ENCODE results near the gene ORAI2. TPM values are rescaled to one million over a fixed set of nuclear protein-coding genes. Genes with fewer than 3 reads are reported as not detected.
A peak's percentile ranks its signal among the peaks of the same experiment; 100 is the strongest.
"Not testable (repeated sequence)": the region's sequence is repeated elsewhere in the genome, so short reads cannot be mapped to it uniquely, and the experiment has no call there.

The ORAI2 gene
- total and polyA plus RNA-seq, 2 donors (not counting 3 experiments of a cell fraction or from before 2014, with no cell fraction given), result 84.1 to 99.1 TPM

DNA sequence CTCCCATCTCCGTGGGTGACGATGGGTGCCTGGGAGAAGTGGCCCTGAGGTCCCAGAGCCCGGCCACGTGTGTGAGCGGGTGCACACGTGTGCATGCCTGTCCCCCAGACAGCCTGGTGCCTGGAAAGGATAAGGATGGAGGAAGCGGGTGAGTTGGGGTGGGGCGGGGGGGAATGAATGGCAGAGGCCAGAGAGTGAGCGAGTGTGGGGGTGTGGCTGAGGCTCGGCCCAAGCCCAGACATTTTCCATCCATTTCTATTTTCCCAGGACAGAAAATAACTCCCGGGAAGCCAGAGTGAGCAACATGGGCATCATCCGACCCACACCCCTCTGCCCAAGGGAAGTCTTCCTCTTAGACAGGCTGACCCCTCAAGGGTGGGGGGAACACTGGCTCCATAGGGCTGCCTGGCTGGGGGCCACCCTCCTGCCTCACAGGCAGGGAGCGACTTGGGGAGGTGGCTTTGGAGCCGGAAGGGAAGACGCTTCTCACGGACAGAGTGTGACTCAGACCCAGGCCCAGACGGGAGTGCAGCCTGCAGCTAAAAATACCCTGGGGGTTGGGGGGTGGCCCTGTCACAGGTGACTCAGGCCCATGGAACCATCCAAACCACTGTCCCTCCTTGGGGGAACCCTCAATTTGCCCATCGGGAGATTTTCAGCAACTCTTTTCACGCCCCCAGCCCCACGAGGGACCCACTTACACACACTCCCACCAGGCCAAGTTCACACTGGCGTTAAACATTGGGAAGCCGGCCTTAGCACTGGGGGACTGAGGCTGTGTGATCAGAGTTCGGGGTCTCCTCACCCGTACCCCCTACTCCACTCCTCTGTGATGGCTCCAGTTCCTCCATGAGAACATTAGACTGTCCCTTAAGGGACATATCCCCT lies 72.2 kb downstream of the ORAI2 start:
- H3K27me3 ChIP-seq (ENCODE audit: control insufficient read depth in 2 of 2, insufficient read depth in 2 of 2, low read length in 2 of 2); DNase-seq (ENCODE audit: low read depth, low spot score); intact Hi-C loops (cut with micrococcal nuclease); H3K27ac ChIP-seq (ENCODE audit: insufficient read depth, low read depth, low read length); FAIRE-seq; H3K4me1 ChIP-seq (ENCODE audit: control insufficient read depth, extremely low read depth, insufficient read depth, low read length); H3K9me1 ChIP-seq (replicated peaks; ENCODE audit: control insufficient read depth, extremely low read depth, insufficient read depth, low read length); H3K4me2 ChIP-seq (ENCODE audit: insufficient read depth, low read length); BruUV-seq (replicated peaks); H3K9me3 ChIP-seq (replicated peaks; ENCODE audit: control insufficient read depth, insufficient read depth, low read length); CTCF ChIA-PET; H3K9ac ChIP-seq (replicated peaks; ENCODE audit: extremely low read depth, insufficient read depth, low read length); H3K79me2 ChIP-seq (ENCODE audit: control insufficient read depth, insufficient read depth, low read length); H3K36me3 ChIP-seq (ENCODE audit: control insufficient read depth in 2 of 2, extremely low read depth in 1 of 2, insufficient read depth in 2 of 2, low read length in 2 of 2); H2AFZ ChIP-seq (ENCODE audit: low read depth, low read length); POLR2A ChIA-PET; dilution Hi-C loops (cut with MboI; ENCODE audit: extremely low pct_ligation_motif_present, low sequenced_read_pairs); H3K4me3 ChIP-seq (replicated peaks in 1 of 3; ENCODE audit: insufficient read depth in 1 of 3, low read depth in 1 of 3, low read length in 3 of 3); H4K20me1 ChIP-seq (replicated peaks; ENCODE audit: control insufficient read depth, extremely low read depth, insufficient read depth, low read length): not testable (repeated sequence)

Small RNAs within 50 kb of the gene (microRNA-seq; reads per million reads assigned to microRNA genes)
- gene MIR4467 (ENCODE audit: borderline number of aligned reads, borderline replicate concordance), result 12.7 reads per million, percentile 28 among the genes with 10 or more reads in this experiment
- 1.2 reads per million for gene MIR5090 (ENCODE audit: borderline number of aligned reads, borderline replicate concordance)
- gene MIR548O (ENCODE audit: borderline number of aligned reads, borderline replicate concordance), result not detected

Small RNAs within 50 kb of the gene (small RNA-seq; reads per million reads assigned to genes)
- not detected for gene MIR548O (ENCODE audit: insufficient read depth, insufficient read length, low read depth, low replicate concordance)

Other genes with a start within 250 kb of the ORAI2 start
- gene SH2B2, start 146.7 kb upstream of the ORAI2 start, total RNA-seq, result 0.25 and 0.73 TPM in 2 replicates
- gene SH2B2, start 146.7 kb upstream of the ORAI2 start, polyA plus RNA-seq, result 0.69 and 1.1 TPM in 2 replicates
- gene SPDYE6, start 77.1 kb upstream of the ORAI2 start, total RNA-seq, result not detected in 2 replicates
- gene SPDYE6, start 77.1 kb upstream of the ORAI2 start, polyA plus RNA-seq, result not detected in 2 replicates
- gene PRKRIP1, start 37.2 kb upstream of the ORAI2 start, total RNA-seq, result 25.7 and 26.1 TPM in 2 replicates
- 13.1 and 16.1 TPM in 2 replicates for gene PRKRIP1, start 37.2 kb upstream of the ORAI2 start, polyA plus RNA-seq
- 9.9 and 10.8 TPM in 2 replicates for gene ALKBH4, start 31.3 kb downstream of the ORAI2 start, total RNA-seq
- 5.3 and 7.8 TPM in 2 replicates for gene ALKBH4, start 31.3 kb downstream of the ORAI2 start, polyA plus RNA-seq
- 22.7 and 25.3 TPM in 2 replicates for gene LRWD1, start 31.4 kb downstream of the ORAI2 start, total RNA-seq
- 21.7 and 25.4 TPM in 2 replicates for gene LRWD1, start 31.4 kb downstream of the ORAI2 start, polyA plus RNA-seq
- 48.7 and 48.9 TPM in 2 replicates for gene POLR2J, start 45.3 kb downstream of the ORAI2 start, total RNA-seq
- 93.6 and 114 TPM in 2 replicates for gene POLR2J, start 45.3 kb downstream of the ORAI2 start, polyA plus RNA-seq
- 5.8 and 9.8 TPM in 2 replicates for gene RASA4B, start 84.2 kb downstream of the ORAI2 start, total RNA-seq
- gene RASA4B, start 84.2 kb downstream of the ORAI2 start, polyA plus RNA-seq, result 3.2 and 4.7 TPM in 2 replicates
- 29.8 and 30.6 TPM in 2 replicates for gene UPK3BL2, start 110.1 kb downstream of the ORAI2 start, total RNA-seq
- gene UPK3BL2, start 110.1 kb downstream of the ORAI2 start, polyA plus RNA-seq, result 18.2 and 35.4 TPM in 2 replicates
- not detected in 2 replicates for gene SPDYE2, start 117.7 kb downstream of the ORAI2 start, total RNA-seq
- not detected in 2 replicates for gene SPDYE2, start 117.7 kb downstream of the ORAI2 start, polyA plus RNA-seq
- gene POLR2J3, start 139.0 kb downstream of the ORAI2 start, total RNA-seq, result 63.1 and 66.3 TPM in 2 replicates
- gene POLR2J3, start 139.0 kb downstream of the ORAI2 start, polyA plus RNA-seq, result 40.7 and 41.0 TPM in 2 replicates
- 20.1 and 20.2 TPM in 2 replicates for gene RASA4, start 183.2 kb downstream of the ORAI2 start, total RNA-seq
- 11.6 and 13.3 TPM in 2 replicates for gene RASA4, start 183.2 kb downstream of the ORAI2 start, polyA plus RNA-seq
- gene UPK3BL1, start 209.2 kb downstream of the ORAI2 start, total RNA-seq, result 14.1 and 34.4 TPM in 2 replicates
- gene UPK3BL1, start 209.2 kb downstream of the ORAI2 start, polyA plus RNA-seq, result 17.8 and 20.3 TPM in 2 replicates
- not detected in 2 replicates for gene SPDYE2B, start 216.7 kb downstream of the ORAI2 start, total RNA-seq
- gene SPDYE2B, start 216.7 kb downstream of the ORAI2 start, polyA plus RNA-seq, result not detected in 2 replicates
- 19.2 and 21.3 TPM in 2 replicates for gene POLR2J2, start 238.1 kb downstream of the ORAI2 start, total RNA-seq
- 1.3 and 1.7 TPM in 2 replicates for gene POLR2J2, start 238.1 kb downstream of the ORAI2 start, polyA plus RNA-seq

Data from endothelial cell of umbilical vein (primary cell).